Ovary (tissue), 3 donors: ENCODE results near the gene PKD1.

ENCODE experiments used
- POLR2A ChIP-seq: fragments of 450-650 bp; IDR thresholded peaks from one replicate; pipeline ENCODE4 v1.6.1; 2017; ENCODE audit warnings: antibody characterized with exemption, mild to moderate bottlenecking, moderate library complexity
- TF ChIP-seq, protein P1 (sequence below), 3 donors: fragments of 450-650 bp in 2 of 3; fragments of 200-600 bp in 1 of 3; IDR thresholded peaks; one replicate each; pipeline versions ENCODE4 v1.5.1 to v1.8.0; 2016 to 2022; ENCODE audit warnings: antibody characterized with exemption in 3 of 3, mild to moderate bottlenecking in 1 of 3
- donor health status: DM: no; HTN: no; CAD: no.

DNA sequence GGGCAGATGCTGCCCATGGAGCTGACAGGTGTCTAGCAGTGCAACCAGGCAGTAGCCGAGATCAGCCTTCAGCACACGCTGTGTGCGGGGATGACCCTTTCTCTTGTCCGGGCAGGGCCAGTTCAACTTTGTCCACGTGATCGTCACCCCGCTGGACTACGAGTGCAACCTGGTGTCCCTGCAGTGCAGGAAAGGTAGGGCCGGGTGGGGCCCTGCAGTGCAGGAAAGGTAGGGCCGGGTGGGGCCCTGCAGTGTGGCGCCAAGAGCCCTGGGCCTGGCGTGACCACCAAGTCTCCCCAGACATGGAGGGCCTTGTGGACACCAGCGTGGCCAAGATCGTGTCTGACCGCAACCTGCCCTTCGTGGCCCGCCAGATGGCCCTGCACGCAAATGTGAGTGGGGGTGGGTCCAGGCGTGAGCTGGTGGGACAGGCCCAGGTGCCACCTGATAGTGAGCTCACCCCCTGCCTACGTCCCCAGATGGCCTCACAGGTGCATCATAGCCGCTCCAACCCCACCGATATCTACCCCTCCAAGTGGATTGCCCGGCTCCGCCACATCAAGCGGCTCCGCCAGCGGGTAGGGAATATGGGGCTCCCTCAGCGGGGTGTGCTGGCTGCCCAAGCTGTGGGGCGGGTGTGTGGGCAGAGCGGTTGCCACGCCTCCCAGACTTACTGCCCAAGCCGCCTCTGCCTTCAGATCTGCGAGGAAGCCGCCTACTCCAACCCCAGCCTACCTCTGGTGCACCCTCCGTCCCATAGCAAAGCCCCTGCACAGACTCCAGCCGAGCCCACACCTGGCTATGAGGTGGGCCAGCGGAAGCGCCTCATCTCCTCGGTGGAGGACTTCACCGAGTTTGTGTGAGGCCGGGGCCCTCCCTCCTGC is 47.7 kb downstream of the PKD1 start:
- TF ChIP-seq, protein P1, sequence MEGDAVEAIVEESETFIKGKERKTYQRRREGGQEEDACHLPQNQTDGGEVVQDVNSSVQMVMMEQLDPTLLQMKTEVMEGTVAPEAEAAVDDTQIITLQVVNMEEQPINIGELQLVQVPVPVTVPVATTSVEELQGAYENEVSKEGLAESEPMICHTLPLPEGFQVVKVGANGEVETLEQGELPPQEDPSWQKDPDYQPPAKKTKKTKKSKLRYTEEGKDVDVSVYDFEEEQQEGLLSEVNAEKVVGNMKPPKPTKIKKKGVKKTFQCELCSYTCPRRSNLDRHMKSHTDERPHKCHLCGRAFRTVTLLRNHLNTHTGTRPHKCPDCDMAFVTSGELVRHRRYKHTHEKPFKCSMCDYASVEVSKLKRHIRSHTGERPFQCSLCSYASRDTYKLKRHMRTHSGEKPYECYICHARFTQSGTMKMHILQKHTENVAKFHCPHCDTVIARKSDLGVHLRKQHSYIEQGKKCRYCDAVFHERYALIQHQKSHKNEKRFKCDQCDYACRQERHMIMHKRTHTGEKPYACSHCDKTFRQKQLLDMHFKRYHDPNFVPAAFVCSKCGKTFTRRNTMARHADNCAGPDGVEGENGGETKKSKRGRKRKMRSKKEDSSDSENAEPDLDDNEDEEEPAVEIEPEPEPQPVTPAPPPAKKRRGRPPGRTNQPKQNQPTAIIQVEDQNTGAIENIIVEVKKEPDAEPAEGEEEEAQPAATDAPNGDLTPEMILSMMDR (IDR thresholded peaks at IDR 0.05): no peak
- TF ChIP-seq POLR2A: no peak
